Measurements from ENCODE around the gene TEX2.

TEX2 gene

DNA sequence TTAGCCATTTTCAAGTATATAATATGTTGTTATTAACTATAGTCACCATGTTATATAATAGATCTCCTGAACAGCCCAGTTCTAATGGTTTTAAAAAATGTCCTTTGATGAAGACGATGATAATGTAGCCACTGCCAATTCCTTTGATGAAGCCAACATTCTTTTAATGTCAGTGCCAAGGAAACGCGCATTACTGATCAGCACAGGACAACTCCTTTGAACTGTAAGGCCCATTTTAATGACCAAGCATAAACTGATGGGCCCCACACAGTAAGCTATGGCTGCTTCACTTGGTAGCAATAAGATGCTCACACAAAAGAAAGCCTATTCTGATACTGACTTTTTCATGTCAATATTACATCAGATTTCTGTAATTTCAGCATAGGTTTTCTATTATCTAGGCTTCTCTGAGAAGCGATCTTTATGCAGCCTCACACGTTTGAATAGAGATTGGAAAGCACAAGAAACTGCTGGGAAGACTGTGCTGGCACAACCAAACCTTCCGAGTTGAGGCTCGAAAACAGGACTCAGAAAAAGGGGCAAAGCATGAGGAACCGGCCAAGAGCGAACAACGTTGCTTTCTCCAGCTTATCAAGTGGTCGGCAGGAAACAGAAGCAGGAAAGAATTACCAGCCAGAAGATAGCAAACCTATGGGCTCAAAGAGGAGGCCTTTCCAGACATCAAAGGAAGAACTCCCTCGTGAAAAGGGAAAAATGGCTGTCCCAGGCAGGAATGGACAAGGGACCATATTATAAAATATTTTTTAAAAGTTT is 152.5 kb downstream of the TEX2 start:
- no peak for DNase-seq

DNA sequence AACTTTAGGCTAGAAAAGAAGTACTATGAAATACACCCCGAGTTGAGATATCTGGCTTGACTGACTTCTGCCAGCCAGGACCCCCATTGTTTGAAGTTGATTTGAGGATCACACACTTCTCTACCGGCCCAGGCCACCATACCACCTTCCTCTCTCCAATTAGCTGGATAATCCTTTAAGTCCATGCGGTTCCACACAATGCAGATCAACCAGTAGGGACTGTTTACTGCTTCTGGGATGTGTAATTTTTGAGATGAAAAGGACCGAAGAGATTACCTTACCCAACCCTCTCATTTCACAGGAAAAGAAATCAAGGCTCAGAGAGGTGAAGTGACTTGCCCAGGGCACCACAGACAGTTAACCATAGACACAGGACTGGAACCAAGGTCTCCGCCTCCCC is 153.7 kb downstream of the TEX2 start:
- no peak for DNase-seq

DNA sequence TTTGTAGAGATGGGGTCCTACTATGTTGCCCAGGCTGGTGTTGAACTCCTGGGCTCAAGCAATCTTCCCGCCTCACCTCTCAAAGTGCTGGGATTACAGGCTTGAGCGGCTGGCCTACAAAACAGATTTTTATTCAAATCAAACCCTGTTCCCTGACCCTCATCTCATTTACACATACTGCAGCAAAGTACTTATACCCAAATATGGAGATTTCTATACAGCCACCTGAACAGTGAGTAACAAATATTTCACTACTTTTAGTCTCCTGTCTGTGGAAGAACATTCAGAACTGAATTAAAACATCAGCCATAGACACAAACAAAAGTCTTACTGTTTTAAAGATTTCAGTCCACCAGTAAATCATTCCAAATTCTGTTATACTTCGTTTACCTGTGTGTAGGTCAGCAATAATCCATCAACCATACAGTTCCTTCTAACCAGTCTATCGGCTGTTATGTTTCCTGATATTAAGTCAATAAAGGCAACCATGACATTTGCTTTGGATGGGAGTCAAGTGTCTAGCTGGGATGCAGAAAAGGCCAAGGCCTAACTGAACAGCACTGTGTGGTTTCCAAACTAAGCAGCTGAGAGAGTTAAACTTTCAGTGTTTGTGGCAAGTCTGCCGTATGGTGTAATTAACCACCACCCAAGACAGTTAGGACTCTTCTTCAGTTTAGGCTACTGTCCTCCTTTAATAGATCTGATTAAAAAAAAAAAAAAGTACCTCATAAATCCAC is 155.4 kb downstream of the TEX2 start:
- no peak for DNase-seq

DNA sequence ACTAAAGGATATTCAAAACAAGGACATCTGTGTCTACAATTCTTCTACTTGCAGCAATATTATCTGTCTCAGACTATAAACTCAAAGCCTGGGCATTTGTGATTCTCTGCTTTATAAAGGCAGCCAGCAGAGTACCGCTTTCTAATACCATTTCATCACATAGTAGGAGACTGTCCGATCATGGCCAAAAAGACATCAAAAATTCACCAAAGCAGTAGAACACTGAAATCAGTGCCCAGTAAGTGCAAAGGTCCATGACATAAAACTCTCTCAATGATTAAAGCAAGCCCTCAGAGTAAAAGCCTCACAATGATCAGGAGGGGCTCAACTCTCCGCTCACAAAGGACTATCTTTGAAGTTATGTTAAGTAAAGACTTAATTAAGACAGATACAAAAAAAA is 156.1 kb downstream of the TEX2 start:
- DNase-seq = no peak

DNA sequence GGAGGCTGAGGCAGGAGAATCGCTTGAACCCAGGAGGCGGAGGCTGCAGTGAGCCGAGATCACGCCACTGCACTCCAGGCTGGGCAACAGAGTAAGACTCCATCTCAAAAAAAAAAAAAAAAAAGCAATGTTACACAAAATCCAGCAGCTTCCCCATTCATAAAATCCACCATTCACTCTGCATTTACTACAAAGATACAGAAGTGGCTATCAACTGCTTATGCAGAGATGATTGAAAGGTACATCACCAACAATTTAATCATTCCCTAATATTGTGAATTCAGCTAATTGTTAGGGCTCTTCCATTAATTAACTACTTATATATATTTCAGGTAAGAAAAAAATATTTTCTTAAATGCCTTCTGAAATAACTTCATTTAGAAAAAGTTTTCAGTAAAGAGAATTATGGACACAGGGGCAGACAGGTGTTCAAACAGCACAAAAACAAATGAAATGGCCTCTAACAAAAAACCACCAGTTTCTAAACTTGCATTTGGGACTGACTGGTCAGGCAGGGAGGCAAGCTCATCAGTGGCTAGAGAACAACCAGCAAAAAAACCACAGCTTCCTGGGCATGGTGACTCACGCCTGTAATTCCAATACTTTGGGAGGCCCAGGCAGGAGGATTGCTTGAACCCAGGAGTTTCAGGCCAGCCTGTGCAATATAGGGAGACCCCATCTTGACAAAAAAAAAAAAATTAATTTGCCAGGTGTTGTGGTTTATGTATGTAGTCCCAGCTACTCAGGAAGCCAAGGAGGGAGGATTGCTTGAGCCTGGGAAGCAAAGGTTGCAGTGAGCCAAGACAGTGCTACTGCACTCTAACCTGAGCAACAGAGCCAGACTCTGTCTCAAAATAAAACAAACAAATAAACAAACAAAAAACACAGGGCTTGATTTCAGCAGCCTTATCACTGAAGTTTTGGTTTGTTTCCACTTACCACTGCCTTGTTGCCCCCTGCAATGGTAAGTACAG is 159.4 kb downstream of the TEX2 start:
- DNase-seq = no peak

DNA sequence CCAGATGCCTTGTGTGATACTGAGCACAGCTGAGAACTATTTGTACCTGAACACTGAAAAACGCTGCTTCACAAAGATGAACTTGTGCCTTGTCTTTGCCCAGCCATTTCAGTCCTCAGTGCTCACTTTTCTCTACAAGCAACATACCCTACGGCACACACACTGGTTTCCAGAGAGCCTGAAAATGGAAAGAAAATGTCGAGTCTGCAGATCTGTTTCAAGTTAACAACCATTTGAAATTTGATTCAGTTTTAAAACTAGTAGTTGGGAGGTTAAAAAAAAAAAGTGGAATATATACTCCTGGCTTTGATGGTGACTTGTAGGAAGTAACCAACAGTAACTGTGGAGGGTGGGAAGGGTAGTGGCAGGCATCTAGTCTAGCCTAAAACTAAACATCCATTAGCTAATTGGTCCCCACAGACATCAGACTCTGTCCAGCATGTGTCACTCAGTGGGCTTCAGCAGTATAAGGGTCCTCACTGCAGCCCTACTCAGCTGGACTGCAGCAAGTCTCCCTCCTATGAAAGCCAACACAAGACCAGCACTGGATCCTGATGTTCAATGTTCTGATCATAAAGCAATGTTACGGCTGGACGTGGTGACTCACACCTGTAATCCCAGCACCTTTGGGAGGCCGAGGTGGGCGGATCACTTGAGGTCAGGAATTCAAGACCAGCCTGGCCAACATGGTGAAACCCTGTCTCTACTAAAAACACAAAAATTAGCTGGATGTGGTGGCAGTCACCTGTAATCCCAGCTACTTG is 160.3 kb downstream of the TEX2 start:
- no peak for DNase-seq

DNA sequence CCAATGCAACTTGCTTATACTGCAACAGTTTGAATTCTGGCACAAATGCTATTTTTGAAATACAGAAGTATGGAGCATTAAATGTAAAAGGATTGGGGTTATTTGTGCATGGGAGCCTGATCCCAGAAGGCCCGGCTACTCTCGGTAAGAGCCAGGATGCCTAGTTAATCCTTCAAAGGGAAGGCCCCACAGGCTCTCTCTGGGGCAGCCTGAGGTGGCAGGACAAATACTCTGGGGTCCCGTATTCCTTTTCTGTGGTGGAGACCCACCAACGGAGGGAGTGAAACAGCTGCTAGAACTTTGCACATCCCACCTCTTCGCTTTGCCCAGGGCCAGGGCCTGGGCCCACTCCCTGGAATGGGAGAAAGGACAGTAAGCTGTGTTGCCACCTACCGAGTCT is 163.5 kb downstream of the TEX2 start:
- DNase-seq = no peak

Data from activated effector memory CD4-positive, alpha-beta T cell treated with anti-CD3 and anti-CD28 coated beads, Interleukin-2, amount 50 U/mL, for 16 hours (primary cell).